MM.1S (cell line): ENCODE data around the gene GAL.

Experiments used
- DNase-seq: peaks from one replicate; pipeline ENCODE4 v3.0.0-alpha.2; 2015
- H2AFZ ChIP-seq: fragments of 300-600 bp; sonication (generic); 2 replicates; pipeline ENCODE4 v1.6.0; 2016; ENCODE audit warnings: antibody characterized with exemption, low read length
- H3F3A ChIP-seq: fragments of 300-600 bp; sonication (generic); 2 replicates; pipeline ENCODE4 v1.6.1; 2016; ENCODE audit warnings: mild to moderate bottlenecking, antibody characterized with exemption, low read length, moderate library complexity, mixed read lengths; ENCODE audit not compliant: insufficient read depth
- H3K27ac ChIP-seq: fragments of 300-600 bp; sonication (generic); 2 replicates; pipeline ENCODE4 v1.5.1; 2016; ENCODE audit warnings: mild to moderate bottlenecking, low read length
- H3K27me3 ChIP-seq: fragments of 300-600 bp; sonication (generic); replicated peaks from 2 replicates; pipeline ENCODE4 v1.6.0; 2016; ENCODE audit warnings: low read length; ENCODE audit not compliant: insufficient read depth
- H3K36me3 ChIP-seq: fragments of 300-600 bp; sonication (generic); replicated peaks from 2 replicates; pipeline ENCODE4 v1.6.1; 2016; ENCODE audit warnings: mild to moderate bottlenecking, low read length, mixed read lengths; ENCODE audit not compliant: insufficient read depth
- H3K4me1 ChIP-seq: fragments of 300-600 bp; sonication (generic); 2 replicates; pipeline ENCODE4 v1.6.1; 2016; ENCODE audit warnings: low read length, mixed read lengths
- H3K4me2 ChIP-seq: fragments of 300-600 bp; sonication (generic); 2 replicates; pipeline ENCODE4 v1.6.0; 2016; ENCODE audit warnings: low read depth, low read length
- H3K4me3 ChIP-seq: fragments of 300-600 bp; sonication (generic); 2 replicates; pipeline ENCODE4 v1.5.1; 2016; ENCODE audit warnings: low read length, mixed read lengths
- H3K79me2 ChIP-seq: fragments of 300-600 bp; sonication (generic); 2 replicates; pipeline ENCODE4 v1.6.1; 2016; ENCODE audit warnings: mixed run types, low read length, mixed read lengths
- H3K9ac ChIP-seq: fragments of 300-600 bp; sonication (generic); 2 replicates; pipeline ENCODE4 v1.6.1; 2016; ENCODE audit warnings: low read length, mixed read lengths
- H3K9me2 ChIP-seq: fragments of 300-600 bp; sonication (generic); replicated peaks from 2 replicates; pipeline ENCODE4 v1.6.1; 2016; ENCODE audit warnings: mild to moderate bottlenecking, low read length, mixed read lengths; ENCODE audit not compliant: insufficient read depth
- H3K9me3 ChIP-seq: fragments of 300-600 bp; sonication (generic); replicated peaks from 2 replicates; pipeline ENCODE4 v1.6.1; 2016; ENCODE audit warnings: mild to moderate bottlenecking, low read length, mixed read lengths; ENCODE audit not compliant: insufficient read depth
- H4K20me1 ChIP-seq: fragments of 300-600 bp; sonication (generic); 2 replicates; pipeline ENCODE4 v1.6.1; 2016; ENCODE audit warnings: mild to moderate bottlenecking, low read length, moderate library complexity, mixed read lengths; ENCODE audit not compliant: insufficient read depth
- CTCF ChIP-seq: fragments of 300-600 bp; sonication (generic); IDR thresholded peaks from 2 replicates; pipeline ENCODE4 v1.5.1; 2016; ENCODE audit warnings: antibody characterized with exemption, low read length, mixed read lengths
- EZH2 ChIP-seq: fragments of 300-600 bp; sonication (generic); optimal IDR thresholded peaks from 2 replicates; pipeline ENCODE3; 2017; ENCODE audit warnings: low read depth, mild to moderate bottlenecking, antibody characterized with exemption, low read length, mixed read lengths
- EZH2phosphoT487 ChIP-seq: fragments of 300-600 bp; sonication (generic); IDR thresholded peaks from 2 replicates; pipeline ENCODE4 v1.6.1; 2018; ENCODE audit warnings: antibody characterized with exemption, low read length

GAL gene

GRCh38 chr11:68698993-68699392 is 14.6 kb downstream of the GAL start:
- H3K9ac ChIP-seq, result no peak overlapping the region
- H3K4me3 ChIP-seq, result no peak overlapping the region
- TF ChIP-seq EZH2 (no peak), EZH2phosphoT487 (no peak), CTCF (no peak)
- H3F3A ChIP-seq, result no peaks in the 10 kb centered on the region
- H3K36me3 ChIP-seq, result no peaks in the 10 kb centered on the region
- H3K4me2 ChIP-seq, result no peak overlapping the region
- no peak for DNase-seq
- no peak overlapping the region for H3K27ac ChIP-seq
- H3K79me2 ChIP-seq, result no peaks in the 10 kb centered on the region
- no peaks in the 10 kb centered on the region for H4K20me1 ChIP-seq
- H2AFZ ChIP-seq, result no peak overlapping the region
- no peaks in the 10 kb centered on the region for H3K27me3 ChIP-seq
- no peaks in the 10 kb centered on the region for H3K9me3 ChIP-seq
- no peaks in the 10 kb centered on the region for H3K9me2 ChIP-seq
- H3K4me1 ChIP-seq, result no peaks in the 10 kb centered on the region

- Histone ChIP-seq H3K9ac (no peak overlapping the region), H3K79me2 (no peaks in the 10 kb centered on the region), H3K4me1 (no peaks in the 10 kb centered on the region), H4K20me1 (no peaks in the 10 kb centered on the region), H2AFZ (no peak overlapping the region), H3K4me3 (no peak overlapping the region), H3K27ac (no peak overlapping the region), H3F3A (no peaks in the 10 kb centered on the region), H3K9me3 (no peaks in the 10 kb centered on the region), H3K36me3 (no peaks in the 10 kb centered on the region), H3K4me2 (no peak overlapping the region), H3K27me3 (no peaks in the 10 kb centered on the region), H3K9me2 (no peaks in the 10 kb centered on the region)
- TF ChIP-seq EZH2phosphoT487, result no peak
- no peak for TF ChIP-seq CTCF
- no peak for TF ChIP-seq EZH2
- no peak for DNase-seq
Observed at GRCh38 chr11:68704887-68705286, 20.5 kb downstream of the GAL start.

GRCh38 chr11:68707527-68707926 is 23.2 kb downstream of the GAL start:
- Histone ChIP-seq H3K9ac (no peak overlapping the region), H3K79me2 (no peaks in the 10 kb centered on the region), H3F3A (no peaks in the 10 kb centered on the region), H3K4me3 (no peak overlapping the region), H3K9me3 (no peaks in the 10 kb centered on the region), H4K20me1 (no peaks in the 10 kb centered on the region), H3K4me1 (no peaks in the 10 kb centered on the region), H3K27me3 (no peaks in the 10 kb centered on the region), H3K4me2 (no peak overlapping the region), H3K27ac (no peak overlapping the region), H3K9me2 (no peaks in the 10 kb centered on the region), H2AFZ (no peak overlapping the region), H3K36me3 (no peaks in the 10 kb centered on the region)
- DNase-seq, result no peak
- TF ChIP-seq EZH2 (no peak), CTCF (no peak), EZH2phosphoT487 (no peak)

GRCh38 chr11:68709062-68709461 is 24.7 kb downstream of the GAL start:
- Histone ChIP-seq H3K9ac (no peak overlapping the region), H3K27ac (no peak overlapping the region), H2AFZ (no peak overlapping the region), H3K79me2 (no peaks in the 10 kb centered on the region), H3F3A (no peaks in the 10 kb centered on the region), H3K9me2 (no peaks in the 10 kb centered on the region), H3K4me3 (no peak overlapping the region), H3K4me2 (no peak overlapping the region), H4K20me1 (no peaks in the 10 kb centered on the region), H3K9me3 (no peaks in the 10 kb centered on the region), H3K27me3 (no peaks in the 10 kb centered on the region), H3K36me3 (no peaks in the 10 kb centered on the region), H3K4me1 (no peaks in the 10 kb centered on the region)
- TF ChIP-seq EZH2phosphoT487 (no peak), CTCF (no peak), EZH2 (no peak)
- DNase-seq, result no peak
